Activated CD4-positive, alpha-beta T cell treated with anti-CD3 and anti-CD28 coated beads, Interleukin-2, amount 50 U/mL, for 16 hours (primary cell): ENCODE measurements around the gene TRIM15.
"Not testable (repeated sequence)": the region's sequence is repeated elsewhere in the genome, so short reads cannot be mapped to it uniquely, and the experiment has no call there.

Experiments used
- DNase-seq: peaks from one replicate; pipeline ENCODE4 v3.0.0-alpha.2; 2020

The TRIM15 gene

GRCh38 chr6:30163918-30164654 is 740 bp downstream of the TRIM15 start:
- DNase-seq, result no peak

- DNase-seq, result no peak
These were observed 1.4 kb downstream of the TRIM15 start for GRCh38 chr6:30164714-30165113.

- not testable (repeated sequence) for DNase-seq
These were observed 1.9 kb downstream of the TRIM15 start for GRCh38 chr6:30165238-30165637.

GRCh38 chr6:30167101-30167500 is 3.8 kb downstream of the TRIM15 start:
- DNase-seq, result peak; percentile 25

GRCh38 chr6:30168741-30169140 is 5.4 kb downstream of the TRIM15 start:
- DNase-seq, result no peak

DNA sequence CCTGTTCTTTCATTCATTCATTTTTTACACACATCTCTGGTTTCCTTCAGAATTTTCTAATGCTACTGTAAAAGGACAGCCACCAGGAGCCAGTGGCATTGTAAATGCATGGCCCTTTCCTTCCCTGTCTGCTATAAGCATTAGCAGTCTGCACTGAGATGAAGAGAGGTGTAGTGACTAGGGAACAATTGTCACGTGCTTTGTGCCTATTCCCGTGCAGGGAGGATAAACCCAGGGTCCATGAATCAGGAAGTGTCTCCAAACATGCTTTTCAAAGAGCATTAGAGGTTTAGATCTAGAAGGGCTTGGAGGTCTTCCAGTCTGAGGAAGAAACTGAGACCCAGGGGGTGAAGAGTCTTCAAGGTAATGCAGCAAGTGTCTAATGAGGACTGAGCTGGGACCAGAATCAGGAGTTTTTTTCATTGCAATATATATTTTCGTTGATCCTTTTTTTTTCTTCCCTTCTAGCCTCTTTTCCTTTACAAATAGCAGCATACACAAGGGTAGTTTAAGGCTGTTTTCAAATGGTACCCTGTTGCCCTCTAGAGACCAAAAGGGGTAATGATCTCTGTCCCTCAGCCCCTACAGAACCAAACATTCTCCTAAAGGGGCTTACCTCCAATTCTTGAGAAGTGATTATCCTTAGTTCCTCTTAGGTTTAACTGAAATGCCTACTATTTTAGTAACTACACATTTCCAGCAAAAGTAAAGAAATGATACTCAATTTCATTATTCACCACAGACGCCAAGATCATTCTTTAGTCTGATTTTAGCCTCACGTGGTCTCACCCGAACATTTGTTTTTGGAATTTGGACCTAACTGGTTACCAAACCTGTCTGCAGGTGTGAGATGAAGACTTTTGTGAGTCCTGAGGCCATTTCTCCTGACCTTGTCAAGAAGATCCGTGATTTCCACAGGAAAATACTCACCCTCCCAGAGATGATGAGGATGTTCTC is 6.6 kb downstream of the TRIM15 start:
- DNase-seq, result peak; percentile 46

GRCh38 chr6:30171677-30172471 is 8.5 kb downstream of the TRIM15 start:
- no peak for DNase-seq

DNA sequence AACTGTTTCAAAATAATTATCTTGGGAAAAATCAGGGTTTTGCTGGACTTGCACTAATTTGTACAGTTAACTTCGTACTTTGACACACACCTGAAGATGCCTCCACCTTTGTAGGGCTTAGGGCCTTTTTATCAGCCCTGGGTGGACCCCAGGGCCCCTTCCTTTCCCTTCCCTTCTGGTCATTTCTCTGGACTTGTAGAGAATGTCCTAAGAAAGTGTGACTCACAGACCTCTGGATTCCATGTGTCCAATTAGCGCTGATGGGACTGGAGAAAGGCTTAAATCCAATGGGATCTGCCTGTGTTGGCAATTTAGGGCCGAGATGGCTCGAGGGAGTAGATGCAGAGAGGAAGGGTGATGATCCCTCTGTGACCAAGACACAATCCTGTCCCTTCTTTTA is 9.3 kb downstream of the TRIM15 start:
- no peak for DNase-seq

DNA sequence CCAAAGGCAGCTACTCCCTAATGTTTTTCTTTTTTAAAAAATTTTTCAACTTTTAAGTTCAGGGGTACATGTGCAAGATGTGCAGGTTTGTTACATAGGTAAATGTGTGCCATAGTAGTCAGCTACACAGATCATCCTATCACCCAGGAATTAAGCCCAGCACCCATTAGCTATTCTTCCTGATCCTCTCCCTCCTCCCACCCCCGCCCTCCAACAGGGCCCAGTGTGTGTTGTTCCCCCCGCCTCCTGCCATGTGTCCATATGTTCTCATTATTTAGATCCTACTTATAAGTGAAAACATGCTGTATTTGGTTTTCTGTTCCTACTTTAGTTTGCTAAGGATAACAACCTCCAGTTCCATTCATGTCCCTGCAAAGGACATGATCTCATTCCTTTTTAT is 12.4 kb downstream of the TRIM15 start:
- DNase-seq, result no peak

DNA sequence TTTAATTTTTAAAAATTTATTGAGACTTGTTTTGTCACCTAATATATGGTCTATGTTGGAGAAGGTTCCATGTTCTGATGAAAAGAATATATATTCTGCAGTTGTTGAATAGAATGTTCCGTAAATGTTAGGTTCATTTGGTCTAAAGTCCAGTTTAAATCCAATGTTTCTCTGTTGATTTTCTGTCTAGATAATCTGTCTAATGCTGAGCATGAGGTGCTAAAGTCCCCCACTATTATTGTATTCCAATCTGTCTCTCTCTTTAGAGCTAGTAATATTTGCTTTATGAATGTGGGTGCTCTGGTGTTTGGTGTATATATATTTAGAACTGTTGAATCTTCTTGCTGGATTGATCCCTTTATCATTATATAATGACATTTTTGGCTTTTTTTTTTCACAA is 15.5 kb downstream of the TRIM15 start:
- no peak for DNase-seq

DNA sequence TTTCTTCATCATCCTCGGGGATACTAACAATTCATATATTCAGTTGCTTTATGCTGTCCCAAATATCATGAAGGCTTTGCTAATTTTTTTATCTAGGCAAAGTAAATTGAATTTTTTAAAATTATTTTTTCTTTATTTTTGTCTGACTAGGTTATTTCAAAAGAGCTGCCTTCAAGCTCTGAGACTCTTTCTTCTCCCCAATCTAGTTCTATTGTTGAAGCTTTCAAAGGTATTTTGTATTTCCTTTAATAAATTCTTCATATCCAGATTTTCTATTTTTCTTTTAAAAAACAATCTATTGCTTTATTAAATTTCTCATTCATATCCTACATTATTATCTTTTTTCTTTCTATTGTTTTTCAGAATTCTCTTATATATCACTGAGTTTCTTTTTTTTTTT is 16.8 kb downstream of the TRIM15 start:
- DNase-seq, result no peak

GRCh38 chr6:30184417-30185031 is 21.2 kb downstream of the TRIM15 start:
- DNase-seq, result no peak

DNA sequence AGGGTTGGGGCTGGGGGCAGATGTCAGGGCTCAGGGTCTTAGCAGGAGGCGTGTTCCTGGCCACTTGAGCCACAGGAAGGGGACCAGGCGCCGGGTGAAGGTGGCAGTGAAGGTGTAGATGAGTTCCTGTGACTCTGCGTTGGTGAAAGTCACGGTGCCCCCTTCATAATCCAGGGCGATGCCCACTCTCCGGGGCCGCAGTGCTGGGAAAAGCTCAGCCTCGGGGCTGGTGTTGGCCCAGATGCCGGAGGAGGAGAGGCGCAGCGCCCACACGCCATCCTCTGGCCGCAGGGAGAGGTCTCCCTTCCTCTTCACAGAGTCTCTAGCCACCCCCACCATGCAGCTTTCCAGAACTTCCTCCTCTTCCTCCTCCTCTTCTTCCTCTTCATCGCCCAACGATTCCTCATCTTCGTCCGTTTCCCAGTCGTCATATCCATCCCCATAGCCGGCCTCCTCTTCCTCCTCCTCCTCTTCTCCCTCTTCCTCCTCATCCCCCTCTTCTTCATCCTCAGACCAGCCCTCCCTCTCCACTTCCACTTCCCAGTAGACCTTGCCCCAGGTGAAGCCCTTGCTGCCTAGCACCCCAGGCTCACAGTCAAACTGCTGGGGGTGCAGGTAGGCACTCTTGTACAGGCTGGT is 22.6 kb downstream of the TRIM15 start:
- no peak for DNase-seq

DNA sequence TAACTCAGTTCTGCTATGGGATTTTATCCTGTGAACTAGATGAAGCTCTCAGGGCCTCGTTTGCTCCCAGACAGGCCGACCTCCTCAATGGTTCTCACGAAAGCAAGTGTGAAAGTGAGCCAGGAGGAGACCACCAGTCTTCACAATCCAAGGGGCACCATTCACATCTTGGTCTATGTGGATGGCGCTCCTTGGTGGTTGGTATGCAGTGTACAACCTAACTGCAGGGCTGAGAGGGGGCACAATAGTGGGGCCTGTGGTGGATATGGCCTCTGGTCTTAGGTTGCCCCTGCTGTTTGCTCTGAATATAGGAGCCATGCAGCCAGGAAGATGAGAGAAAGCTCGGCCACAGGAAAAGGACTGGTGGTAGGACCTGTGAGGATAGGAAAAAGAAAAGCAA is 25.2 kb downstream of the TRIM15 start:
- no peak for DNase-seq

DNA sequence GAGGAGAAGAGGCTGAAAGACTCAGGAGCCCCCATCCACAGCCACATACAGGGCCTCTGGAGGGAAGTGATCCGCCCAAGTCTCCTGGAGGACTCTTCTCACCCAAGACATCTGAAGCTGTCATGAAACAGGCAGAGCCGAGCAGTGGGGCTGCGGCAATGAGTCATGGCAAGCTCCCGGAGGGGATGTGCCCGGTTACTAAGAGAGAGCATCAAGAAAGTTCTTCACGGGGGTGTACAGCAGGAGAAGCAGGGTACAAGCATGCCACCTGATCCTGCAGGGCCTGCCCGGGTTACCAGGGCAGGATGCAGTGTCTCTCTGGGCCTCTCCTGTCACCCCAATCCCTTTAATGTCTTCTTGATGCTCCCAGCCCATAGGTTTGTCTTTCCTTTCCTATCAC is 28.7 kb downstream of the TRIM15 start:
- DNase-seq, result no peak

- DNase-seq, result no peak
These were observed 31.7 kb downstream of the TRIM15 start for GRCh38 chr6:30194797-30195690.

- DNase-seq, result no peak
These were observed 32.6 kb downstream of the TRIM15 start for GRCh38 chr6:30195951-30196350.

GRCh38 chr6:30196376-30196775 is 33.0 kb downstream of the TRIM15 start:
- DNase-seq, result no peak

- DNase-seq, result no peak
These were observed 35.1 kb downstream of the TRIM15 start for GRCh38 chr6:30198166-30199084.
